Glutamatergic neuron (in vitro differentiated cells): ENCODE results near the gene GFRA4. TPM values are rescaled to one million over a fixed set of nuclear protein-coding genes. Genes with fewer than 3 reads are reported as not detected.

ENCODE experiments used
- DNase-seq: peaks from one replicate; pipeline ENCODE4 v3.0.0; 2022
- H3K27ac Mint-ChIP-seq: one replicate; pipeline ENCODE4 v1.8.0; 2020; ENCODE audit warnings: mild to moderate bottlenecking, mixed read lengths, inconsistent platforms; ENCODE audit not compliant: unreplicated experiment
- H3K27me3 Mint-ChIP-seq: one replicate; pipeline ENCODE4 v1.8.0; 2020; ENCODE audit warnings: mild to moderate bottlenecking, moderate library complexity, mixed read lengths, inconsistent platforms; ENCODE audit not compliant: unreplicated experiment
- H3K36me3 Mint-ChIP-seq: one replicate; pipeline ENCODE4 v1.8.0; 2020; ENCODE audit warnings: mild to moderate bottlenecking, mixed read lengths, inconsistent platforms; ENCODE audit not compliant: unreplicated experiment
- H3K4me1 Mint-ChIP-seq: one replicate; pipeline ENCODE4 v1.8.0; 2020; ENCODE audit warnings: mild to moderate bottlenecking, low read depth, mixed read lengths, inconsistent platforms; ENCODE audit not compliant: unreplicated experiment
- H3K4me3 Mint-ChIP-seq: one replicate; pipeline ENCODE4 v1.8.0; 2020; ENCODE audit warnings: mild to moderate bottlenecking, mixed read lengths, inconsistent platforms; ENCODE audit not compliant: unreplicated experiment
- H3K9me3 Mint-ChIP-seq: one replicate; pipeline ENCODE4 v1.8.0; 2020; ENCODE audit warnings: mild to moderate bottlenecking, moderate library complexity, mixed read lengths, inconsistent platforms; ENCODE audit not compliant: unreplicated experiment
- total RNA-seq: library from RNA; stranded (reverse); fragmentation: NEBNext Ultra II Directional; extraction: Animal tissue kit (Norgen Biotek cat#: 25700); gene quantifications from one replicate; pipeline ENCODE4 v1.2.1, GENCODE V29; 2021; ENCODE audit not compliant: unreplicated experiment
- TF ChIP-seq, protein P1 (sequence below): fragments of 200-600 bp; sonication (generic); IDR thresholded peaks from one replicate; pipeline ENCODE4 v1.5.0; 2021; ENCODE audit not compliant: partially characterized antibody, unreplicated experiment

The GFRA4 gene
- total RNA-seq, 1 donor from 2014 or later, result not detected

DNA sequence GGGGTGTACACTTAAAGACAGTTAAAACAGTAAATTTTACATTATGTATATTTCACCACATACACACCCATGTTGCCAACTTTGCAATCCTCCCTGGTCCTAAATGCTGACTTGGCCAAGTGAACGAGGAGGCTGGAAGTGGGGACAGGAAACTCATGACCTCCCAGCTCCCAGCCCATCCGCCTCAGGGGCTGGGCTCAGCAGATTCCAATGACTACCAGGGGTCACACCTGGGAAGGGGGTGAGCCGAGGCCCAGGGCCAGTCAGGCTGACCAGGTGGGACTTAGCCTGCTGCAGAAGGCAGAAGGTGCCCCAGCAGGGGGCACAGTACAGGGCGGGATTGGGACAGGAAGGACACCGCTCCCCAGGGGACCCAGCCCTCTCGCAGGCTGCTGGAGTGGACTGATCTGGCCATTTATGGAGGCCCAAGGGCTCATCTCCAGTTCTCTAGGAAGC is 46.8 kb upstream of the GFRA4 start:
- H3K4me1 Mint-ChIP-seq, result no peaks in the 10 kb centered on the region

GRCh38 chr20:3707508-3707899 is 44.3 kb upstream of the GFRA4 start:
- no peak for DNase-seq
- Mint-ChIP-seq H3K4me1 (no peaks in the 10 kb centered on the region), H3K27ac (no peak overlapping the region), H3K4me3 (no peak overlapping the region), H3K36me3 (no peaks in the 10 kb centered on the region), H3K9me3 (peaks cover 3% of the 10 kb centered on the region), H3K27me3 (peaks cover 3% of the 10 kb centered on the region)
- TF ChIP-seq, protein P1, sequence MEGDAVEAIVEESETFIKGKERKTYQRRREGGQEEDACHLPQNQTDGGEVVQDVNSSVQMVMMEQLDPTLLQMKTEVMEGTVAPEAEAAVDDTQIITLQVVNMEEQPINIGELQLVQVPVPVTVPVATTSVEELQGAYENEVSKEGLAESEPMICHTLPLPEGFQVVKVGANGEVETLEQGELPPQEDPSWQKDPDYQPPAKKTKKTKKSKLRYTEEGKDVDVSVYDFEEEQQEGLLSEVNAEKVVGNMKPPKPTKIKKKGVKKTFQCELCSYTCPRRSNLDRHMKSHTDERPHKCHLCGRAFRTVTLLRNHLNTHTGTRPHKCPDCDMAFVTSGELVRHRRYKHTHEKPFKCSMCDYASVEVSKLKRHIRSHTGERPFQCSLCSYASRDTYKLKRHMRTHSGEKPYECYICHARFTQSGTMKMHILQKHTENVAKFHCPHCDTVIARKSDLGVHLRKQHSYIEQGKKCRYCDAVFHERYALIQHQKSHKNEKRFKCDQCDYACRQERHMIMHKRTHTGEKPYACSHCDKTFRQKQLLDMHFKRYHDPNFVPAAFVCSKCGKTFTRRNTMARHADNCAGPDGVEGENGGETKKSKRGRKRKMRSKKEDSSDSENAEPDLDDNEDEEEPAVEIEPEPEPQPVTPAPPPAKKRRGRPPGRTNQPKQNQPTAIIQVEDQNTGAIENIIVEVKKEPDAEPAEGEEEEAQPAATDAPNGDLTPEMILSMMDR, result no peak

More for the DNA sequence above, 46.8 kb upstream of the GFRA4 start:
- no peak overlapping the region for H3K4me3 Mint-ChIP-seq
- no peak overlapping the region for H3K27ac Mint-ChIP-seq
- peaks cover 7% of the 10 kb centered on the region for H3K27me3 Mint-ChIP-seq
- TF ChIP-seq, protein P1, result no peak
- no peaks in the 10 kb centered on the region for H3K36me3 Mint-ChIP-seq
- no peak for DNase-seq
- H3K9me3 Mint-ChIP-seq, result peaks cover 5% of the 10 kb centered on the region

GRCh38 chr20:3706774-3707507 is 43.7 kb upstream of the GFRA4 start:
- H3K36me3 Mint-ChIP-seq, result no peaks in the 10 kb centered on the region
- TF ChIP-seq, protein P1, result no peak
- peaks cover 3% of the 10 kb centered on the region for H3K9me3 Mint-ChIP-seq
- DNase-seq, result no peak
- no peaks in the 10 kb centered on the region for H3K4me1 Mint-ChIP-seq
- H3K4me3 Mint-ChIP-seq, result no peak overlapping the region
- H3K27ac Mint-ChIP-seq, result no peak overlapping the region
- peaks cover 3% of the 10 kb centered on the region for H3K27me3 Mint-ChIP-seq

DNA sequence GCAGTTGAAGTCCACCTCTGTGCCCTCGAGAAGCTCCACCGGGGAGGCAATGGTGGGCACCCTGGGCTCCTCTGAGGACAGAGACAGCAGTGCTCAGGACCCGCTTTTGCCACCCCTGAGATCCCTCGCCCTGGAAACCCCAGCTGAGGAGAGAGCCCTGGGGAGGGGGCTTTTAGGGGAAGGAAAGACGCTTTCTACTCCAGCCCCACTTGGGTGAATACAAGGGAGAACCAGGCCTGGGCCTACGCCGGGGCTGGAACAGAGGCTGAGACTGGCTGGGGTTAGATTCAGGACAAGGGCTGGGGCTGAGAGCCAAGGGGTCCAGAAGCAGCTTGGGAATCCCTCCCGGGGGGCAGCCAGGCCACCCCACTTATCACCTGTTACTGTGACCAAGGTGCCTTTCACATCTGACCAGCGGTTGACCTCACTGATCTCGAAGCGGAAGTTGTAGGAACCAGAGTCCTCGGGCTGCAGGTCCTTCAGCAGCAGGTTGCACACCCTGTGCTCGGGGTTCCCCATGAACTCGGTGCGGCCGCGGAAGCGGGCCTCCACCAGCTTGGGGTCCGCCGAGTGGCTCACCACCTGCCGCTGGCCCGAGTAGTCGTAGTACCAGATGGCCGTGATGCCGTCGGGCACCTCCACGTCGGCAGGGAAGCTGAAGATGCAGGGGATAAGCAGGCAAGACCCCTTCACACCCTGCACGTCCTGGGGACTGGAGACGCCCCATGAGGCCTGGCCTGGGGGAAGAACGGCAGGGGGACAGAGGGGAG is 43.0 kb upstream of the GFRA4 start:
- TF ChIP-seq, protein P1, result no peak
- Mint-ChIP-seq H3K4me1 (no peaks in the 10 kb centered on the region), H3K27me3 (peaks cover 3% of the 10 kb centered on the region), H3K4me3 (no peak overlapping the region), H3K27ac (no peak overlapping the region), H3K36me3 (no peaks in the 10 kb centered on the region), H3K9me3 (peaks cover 3% of the 10 kb centered on the region)
- DNase-seq, result no peak
